GM19240 (cell line): ENCODE measurements around the gene SHROOM2.
"Not testable (repeated sequence)": the region's sequence is repeated elsewhere in the genome, so short reads cannot be mapped to it uniquely, and the experiment has no call there.

Experiments
- DNase-seq: peaks from one replicate; pipeline ENCODE4 v3.0.0; 2011; ENCODE audit warnings: low spot score; ENCODE audit not compliant: insufficient read length

The SHROOM2 gene

DNA sequence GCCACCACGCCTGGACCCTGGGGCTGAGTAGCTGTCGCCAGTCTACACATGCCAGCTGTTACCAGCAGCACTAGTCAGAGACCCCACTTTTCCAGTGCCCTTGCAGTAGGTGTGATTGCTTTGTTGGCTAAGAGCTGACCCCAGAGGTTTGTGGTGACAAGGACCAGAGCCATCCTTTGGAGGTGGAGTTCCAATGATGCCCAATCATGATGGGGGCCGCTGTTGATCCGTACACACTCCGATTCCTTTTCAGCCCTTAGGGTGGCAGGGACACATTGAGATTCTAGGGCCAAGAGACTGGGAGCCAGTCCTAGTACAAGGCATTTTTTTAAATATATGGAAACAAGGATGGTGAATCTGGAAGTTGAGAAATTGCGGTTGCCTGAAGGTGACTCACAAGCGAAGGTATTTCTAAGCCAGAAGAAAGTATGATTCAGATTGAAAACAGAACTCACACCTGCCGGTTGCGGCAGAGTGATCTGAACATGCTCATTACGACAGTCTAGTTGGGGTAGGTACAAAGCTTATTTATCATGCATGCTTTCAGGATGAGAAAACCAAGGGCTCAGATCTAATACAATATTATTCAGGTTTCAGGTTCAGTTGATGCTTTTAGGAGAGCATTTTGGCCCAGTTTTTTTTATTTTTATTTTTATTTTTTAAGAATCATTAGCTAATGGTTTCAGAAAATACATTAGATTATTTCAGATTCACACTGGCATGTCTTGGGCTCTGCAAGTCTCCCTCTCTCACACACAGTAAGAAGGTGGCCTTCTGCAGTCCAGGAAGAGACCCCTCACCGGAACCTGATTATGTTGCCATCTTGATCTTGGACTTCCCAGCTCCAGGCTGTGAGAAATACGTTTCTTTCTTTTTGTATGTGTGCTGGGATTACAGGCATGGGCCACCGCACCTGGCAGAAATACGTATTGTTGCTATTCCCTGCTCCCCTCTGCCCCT is 43.4 kb downstream of the SHROOM2 start:
- DNase-seq: peak; percentile 38

GRCh38 chrX:9832811-9833210 is 46.6 kb downstream of the SHROOM2 start:
- DNase-seq: no peak

DNA sequence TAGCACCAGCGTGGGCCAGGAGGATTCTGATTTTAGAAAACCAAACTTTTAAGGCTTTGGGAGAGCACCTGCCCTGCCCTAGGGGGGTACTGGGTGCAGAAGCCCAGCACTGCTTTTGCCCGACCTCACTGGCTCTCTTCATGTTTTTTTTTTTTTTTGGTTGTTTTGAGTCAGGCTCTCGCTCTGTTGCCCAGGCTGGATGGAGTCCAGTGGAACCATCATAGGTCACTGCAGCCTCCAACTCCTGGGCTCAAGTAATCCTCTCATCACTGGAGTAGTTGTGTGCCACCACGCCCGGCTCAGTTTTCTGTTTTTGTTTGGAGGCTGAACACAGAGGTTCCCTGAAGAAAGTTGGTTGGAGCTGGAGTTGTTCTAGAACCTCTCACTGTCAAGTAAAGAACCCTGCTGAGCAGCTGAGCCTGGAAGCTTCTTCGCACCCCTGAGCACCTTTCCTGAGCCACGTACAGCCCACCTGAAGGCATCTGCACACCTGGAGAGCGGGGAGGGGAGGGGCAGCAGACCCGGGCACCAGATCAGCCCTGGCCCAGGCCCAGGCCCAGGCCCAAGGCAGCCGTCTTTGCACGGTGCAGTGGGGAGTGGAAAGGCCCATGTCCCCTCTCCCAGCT is 49.5 kb downstream of the SHROOM2 start:
- no peak for DNase-seq

- DNase-seq: no peak
Observed at GRCh38 chrX:9842541-9842940, 56.3 kb downstream of the SHROOM2 start.

DNA sequence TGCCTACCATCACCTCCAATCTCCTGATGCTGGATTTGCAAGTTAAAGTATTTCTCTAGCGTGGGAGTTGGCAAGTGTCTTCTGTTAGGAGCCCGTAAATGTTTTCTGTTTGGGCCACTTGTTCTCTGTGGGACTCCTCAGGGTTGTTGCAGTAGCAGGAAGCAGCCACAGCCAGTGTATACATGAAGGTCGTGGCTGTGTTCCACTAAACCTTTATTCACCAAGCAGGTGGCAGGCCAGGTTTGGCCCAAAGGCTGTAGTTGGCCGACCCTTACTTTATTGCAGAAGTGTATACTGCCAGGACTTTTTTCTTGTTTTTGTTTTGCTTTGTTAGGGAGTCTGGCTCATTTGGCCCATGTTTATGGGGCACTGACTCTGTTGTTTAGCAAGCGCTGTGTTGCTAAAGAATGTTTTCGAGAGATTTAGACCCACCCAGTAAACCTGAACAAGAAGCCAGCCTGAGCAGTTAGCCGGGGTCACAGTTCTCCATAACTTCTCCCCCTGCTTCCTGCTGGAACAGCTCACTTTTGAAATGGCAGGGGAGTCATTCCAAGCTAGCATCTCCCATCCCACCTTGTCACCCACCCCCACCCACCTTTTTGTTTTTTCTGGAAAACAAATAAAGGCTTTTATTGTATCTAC is 58.8 kb downstream of the SHROOM2 start:
- no peak for DNase-seq

DNA sequence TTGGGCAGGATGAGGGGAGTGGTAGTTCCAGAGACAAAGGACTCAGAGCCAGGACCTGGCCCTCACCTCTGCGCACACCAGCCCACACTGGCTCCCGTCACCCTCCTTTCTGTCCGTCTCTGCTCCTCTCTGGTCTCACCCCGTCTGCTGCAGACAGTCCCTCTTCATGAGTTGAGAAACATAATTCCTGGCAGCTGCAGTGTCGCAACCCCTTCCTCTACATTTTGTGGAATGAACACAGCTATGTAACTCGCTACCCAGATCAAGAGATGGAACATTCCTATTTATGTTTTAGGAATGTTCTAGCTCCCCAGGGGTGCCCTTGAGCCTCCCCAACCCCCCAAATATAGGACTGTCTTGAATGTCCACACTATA is 59.3 kb downstream of the SHROOM2 start:
- no peak for DNase-seq

GRCh38 chrX:9846631-9847030 is 60.4 kb downstream of the SHROOM2 start:
- no peak for DNase-seq

GRCh38 chrX:9847071-9847470 is 60.8 kb downstream of the SHROOM2 start:
- no peak for DNase-seq

DNA sequence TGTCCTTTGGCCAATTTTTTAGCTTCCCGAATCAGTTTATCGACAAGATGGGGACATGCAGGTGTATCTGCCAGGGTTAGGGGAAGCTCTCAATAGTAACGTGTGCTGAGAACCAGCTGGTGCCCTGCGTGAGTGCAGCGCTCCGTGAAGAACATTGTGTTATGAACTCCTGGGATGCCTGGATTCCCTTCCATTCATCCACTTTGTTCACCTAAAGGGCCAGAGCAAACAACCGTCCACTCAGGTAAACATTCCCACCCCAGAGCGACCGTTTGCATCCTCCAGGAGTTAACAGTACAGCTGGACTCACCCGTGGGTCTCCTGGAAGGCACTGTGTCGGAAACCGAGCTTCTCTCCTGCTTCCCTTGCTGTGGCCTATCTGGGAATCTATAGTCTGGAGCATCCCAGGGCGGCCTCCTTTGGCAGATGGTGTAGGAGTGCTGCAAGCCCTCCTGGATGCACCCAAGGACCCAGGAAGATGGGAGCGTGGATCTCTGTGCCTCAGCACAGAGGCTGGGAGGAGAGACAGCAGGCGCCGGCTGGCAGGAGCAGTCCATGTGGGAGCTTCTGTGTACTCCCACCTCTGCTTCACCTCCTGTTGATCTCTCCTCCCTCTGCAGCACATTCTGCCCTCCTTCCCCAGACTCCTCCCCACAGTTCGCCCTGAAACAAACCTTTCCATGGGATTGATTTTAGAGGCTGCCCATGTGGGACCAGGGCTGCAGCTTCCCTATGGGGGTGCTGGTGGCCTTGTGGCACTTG is 62.7 kb downstream of the SHROOM2 start:
- DNase-seq: no peak

GRCh38 chrX:9851890-9852289 is 65.7 kb downstream of the SHROOM2 start:
- DNase-seq: no peak

- no peak for DNase-seq
Observed at GRCh38 chrX:9853307-9853706, 67.1 kb downstream of the SHROOM2 start.

- no peak for DNase-seq
Observed at GRCh38 chrX:9855561-9856283, 69.5 kb downstream of the SHROOM2 start.

GRCh38 chrX:9856588-9856987 is 70.4 kb downstream of the SHROOM2 start:
- DNase-seq: no peak

GRCh38 chrX:9857575-9858474 is 71.6 kb downstream of the SHROOM2 start:
- DNase-seq: no peak

DNA sequence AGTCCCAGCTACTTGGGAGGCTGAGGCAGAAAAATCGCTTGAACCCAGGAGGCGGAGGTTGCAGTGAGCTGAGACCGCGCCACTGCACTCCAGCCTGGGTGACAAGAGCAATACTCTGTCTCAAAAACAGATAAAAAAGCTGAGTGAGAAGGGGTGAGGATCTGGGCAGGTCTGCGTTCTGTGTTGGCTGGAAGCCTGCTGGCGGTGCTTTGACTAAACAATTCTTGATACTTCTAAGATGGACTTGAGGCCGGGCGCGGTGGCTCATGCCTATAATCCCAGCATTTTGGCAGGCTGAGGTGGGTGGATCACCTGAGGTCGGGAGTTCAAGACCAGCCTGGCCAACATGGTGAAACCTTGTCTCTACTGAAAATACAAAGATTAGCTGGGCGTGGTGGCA is 72.5 kb downstream of the SHROOM2 start:
- DNase-seq: not testable (repeated sequence)

DNA sequence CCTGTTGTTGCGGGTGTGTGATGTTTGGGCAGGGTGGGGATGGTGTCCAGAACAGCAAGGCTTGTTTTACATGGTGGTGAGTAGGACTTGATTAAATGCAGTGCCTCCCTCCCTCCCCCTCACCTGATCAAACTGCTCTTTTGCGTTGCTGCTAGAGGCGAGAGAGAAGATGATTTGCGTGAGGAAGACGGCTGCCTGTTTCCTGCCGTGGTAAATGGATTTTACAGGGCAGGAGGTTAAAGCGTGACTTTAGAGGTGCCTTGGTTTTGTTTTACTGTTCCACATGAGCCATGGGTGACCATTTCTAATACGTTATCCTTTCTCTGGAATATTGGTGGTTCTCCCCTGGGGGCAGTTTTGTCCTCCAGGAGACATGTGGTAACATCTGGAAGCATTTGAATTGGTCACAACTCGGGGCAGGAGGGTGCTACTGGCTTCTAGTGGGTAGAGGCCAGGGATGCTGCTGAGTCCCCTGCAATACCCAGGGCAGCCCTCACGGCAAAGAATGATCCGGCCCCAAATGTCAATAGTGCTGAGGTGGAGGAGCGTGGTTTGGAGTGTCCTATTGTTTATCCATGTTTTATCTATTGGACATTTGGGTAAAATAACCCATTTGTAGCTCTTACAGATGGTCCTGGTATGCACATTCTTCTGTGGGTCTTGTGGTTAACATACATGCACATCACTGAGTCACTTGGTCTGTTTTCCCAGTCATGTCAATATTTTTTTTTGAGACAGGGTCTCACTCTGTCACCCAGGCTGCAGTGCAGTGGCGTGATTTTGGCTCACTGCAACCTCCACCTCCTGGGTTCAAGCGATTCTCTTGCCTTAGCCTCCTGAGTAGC is 73.7 kb downstream of the SHROOM2 start:
- no peak for DNase-seq

DNA sequence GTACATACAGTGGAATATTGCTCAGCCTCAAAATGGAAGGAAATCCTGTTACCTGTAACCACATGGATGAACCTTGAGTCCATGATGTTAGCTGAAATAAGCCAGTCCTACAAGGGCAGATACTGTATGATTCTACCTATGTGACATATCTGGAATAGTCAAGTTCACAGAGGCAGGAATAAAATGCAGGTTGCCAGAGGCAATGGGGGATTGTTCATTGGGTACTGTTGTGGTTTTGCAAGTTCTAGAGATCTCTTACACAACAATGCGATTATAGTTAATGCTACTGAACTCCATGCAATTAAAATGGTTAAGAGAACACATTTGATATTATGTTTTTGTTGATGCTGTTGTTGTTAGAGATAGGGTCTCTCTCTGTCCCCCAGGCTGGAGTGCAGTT is 74.6 kb downstream of the SHROOM2 start:
- DNase-seq: no peak

- DNase-seq: no peak
Observed at GRCh38 chrX:9861711-9862110, 75.5 kb downstream of the SHROOM2 start.

GRCh38 chrX:9862525-9862924 is 76.3 kb downstream of the SHROOM2 start:
- DNase-seq: no peak
